T-helper 1 cell treated with Interleukin-12 subunit alpha and Interleukin-12 subunit beta and Interleukin-4 antibody, amounts not matched to agents 30 ng/mL and 1 ng/mL, for 36 hours (primary cell): Measurements from ENCODE around the gene CFAP161. TPM values are rescaled to one million over a fixed set of nuclear protein-coding genes. Genes with fewer than 3 reads are reported as not detected.
"Not testable (repeated sequence)": the region's sequence is repeated elsewhere in the genome, so short reads cannot be mapped to it uniquely, and the experiment has no call there.

Source experiments
- intact Hi-C: fragments of 100-400 bp; cut with micrococcal nuclease; formaldehyde crosslinking; loops from one replicate; pipeline ENCODE4 v1.15.1; 2024
- total RNA-seq: library from RNA; stranded (reverse); gene quantifications from 2 replicates; pipeline ENCODE4 v1.2.3, GENCODE V29; 2022

The CFAP161 gene
- total RNA-seq, 1 donor from 2014 or later: not detected

DNA sequence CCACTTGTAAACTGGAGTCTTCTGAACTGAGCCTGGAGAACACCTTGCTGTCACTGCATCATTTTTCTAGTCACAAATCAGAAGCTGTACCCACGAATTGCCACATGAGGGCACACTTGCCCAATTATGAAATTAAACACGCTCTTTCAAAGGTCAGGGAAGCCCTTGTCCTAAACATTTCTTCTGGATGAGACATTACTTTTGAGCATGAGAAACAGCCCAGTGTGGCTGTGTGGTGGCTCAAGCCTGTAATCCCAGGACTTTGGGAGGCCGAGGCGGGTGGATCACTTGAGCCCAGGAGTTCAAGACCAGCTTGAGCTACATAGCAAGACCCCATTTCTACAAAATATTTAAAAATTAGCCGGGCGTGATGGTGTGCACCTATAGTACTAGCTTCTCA lies 27.5 kb upstream of the CFAP161 start:
- intact Hi-C loops: loop anchor here (1.0 to 5.0 kb wide), 5 partner anchors 49 to 649 kb away; no protein-coding TSS in a partner anchor

DNA sequence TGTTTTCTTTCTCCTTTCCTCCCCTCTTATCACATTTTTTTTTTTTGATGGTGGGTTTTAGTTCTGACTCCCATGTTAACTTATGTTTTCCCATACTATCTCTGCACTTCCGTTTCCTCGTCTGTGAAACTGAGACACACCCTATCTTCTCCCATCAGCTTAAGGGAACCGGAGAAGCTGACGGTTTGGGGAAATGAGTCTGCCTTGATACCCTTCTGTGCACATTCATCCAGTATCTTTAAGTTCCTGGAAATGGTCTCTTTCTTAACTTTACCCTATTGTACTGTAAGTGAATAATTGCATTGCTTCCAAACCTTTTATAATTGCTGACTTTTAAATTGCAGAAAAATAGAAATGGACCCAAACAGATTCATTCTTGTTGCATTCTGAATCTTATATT lies 26.2 kb upstream of the CFAP161 start:
- intact Hi-C loops: loop anchor here (1.0 to 5.0 kb wide), 2 partner anchors 112 to 651 kb away; no protein-coding TSS in a partner anchor

DNA sequence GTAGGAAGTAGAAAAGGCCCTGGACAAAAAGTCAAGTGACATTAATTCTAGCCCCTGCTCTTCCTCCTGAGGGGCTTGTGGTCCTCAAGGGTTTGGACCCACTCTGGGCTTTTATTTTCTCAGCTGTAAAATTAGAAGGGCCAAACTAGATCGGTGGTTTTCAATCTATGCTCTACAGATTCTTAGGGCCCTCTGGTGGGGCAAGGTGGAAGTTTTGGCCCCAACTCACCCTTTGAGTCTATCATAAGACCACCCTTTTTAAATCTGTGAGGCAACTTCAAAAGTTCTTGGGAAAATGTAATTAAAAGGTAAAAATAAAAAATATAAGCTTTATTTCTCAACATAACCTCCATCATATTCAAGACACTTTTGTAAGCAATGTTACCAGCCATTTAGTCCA lies 25.6 kb upstream of the CFAP161 start:
- intact Hi-C loops: loop anchor here (1.0 to 5.0 kb wide), 2 partner anchors 112 to 651 kb away; no protein-coding TSS in a partner anchor

DNA sequence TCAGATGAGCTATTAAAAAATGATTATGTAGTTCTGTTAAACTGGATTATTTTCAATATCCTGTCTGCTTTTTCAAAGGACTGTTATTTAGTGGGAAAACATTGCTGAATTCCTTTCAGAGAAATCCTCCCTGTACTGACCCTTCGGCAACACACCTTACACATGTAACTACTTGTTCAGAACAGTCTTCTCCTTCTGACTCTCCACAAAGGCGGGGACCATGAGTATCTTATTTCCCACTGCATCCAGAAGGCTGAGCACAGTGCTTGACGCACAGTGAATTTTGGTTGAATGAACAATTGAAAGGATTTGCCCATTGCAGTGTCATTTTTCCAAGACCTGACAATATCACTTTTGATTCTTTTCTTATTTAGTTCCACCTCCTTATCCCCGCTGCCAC lies 23.1 kb upstream of the CFAP161 start:
- intact Hi-C loops: no loop called here

DNA sequence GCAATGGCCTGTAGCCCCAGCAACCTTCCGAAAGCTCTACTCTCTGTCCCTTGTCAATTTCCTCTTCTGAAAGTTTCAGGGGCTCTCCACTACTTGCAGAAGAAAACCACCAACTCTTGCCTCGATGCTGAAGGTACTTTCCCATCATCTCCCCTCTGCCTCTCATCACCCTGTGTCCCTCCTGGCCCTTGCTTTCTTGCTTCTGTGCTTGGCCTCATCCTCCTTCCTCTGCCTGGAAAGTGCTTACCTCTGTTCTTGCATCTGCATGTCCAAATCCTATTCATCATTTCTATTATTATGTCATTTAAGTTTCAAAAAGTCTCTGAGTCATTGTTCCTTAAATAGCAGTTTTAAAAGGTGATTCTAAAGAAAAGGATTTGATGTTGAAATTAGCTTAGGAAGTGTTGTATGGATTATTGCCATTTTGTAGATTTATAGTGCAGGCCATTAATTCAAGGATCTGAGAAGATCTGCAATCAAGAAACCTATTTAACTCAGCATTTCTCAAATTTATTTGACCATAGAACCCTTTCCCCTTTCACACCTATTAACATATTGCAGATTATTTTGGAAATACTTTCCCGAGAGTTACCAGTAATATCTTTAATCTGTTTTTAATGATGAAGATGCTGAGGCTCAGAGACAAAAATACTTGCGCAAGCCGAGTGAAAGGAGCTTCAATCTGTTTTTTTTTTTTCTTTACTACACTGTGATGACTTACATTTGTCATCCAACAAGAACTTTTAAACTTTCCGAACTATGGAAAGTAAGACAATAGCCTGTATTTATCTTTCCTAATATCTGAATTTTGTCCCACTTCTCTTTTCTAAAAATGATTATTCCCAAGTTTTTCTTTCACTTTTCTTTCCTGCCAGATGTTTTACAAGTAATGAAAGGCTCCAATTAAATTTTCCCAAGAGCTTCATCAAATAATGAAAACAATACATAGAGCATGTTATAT lies 22.3 kb upstream of the CFAP161 start:
- intact Hi-C loops: no loop called here

DNA sequence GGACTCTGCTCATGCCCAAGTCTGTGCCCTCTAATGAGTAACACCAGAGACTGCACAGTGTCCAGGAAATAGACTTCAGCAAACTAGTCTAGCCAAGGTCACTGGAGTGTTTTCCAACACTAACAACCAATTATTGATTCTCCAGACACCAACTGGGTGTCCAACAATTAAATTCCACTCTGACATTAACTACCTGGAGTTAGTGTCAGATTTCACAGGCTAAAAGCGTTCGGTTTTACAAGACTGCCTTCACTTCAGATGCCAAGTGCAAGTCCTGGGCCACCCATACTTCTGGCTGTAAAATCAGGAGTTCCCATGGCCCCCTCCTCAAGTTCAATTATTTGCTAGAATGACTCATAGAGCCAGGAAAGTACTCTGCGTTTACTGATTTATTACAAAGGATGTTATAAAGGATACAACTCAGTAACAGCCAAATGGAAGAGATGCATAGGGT lies 20.8 kb upstream of the CFAP161 start:
- intact Hi-C loops: no loop called here

DNA sequence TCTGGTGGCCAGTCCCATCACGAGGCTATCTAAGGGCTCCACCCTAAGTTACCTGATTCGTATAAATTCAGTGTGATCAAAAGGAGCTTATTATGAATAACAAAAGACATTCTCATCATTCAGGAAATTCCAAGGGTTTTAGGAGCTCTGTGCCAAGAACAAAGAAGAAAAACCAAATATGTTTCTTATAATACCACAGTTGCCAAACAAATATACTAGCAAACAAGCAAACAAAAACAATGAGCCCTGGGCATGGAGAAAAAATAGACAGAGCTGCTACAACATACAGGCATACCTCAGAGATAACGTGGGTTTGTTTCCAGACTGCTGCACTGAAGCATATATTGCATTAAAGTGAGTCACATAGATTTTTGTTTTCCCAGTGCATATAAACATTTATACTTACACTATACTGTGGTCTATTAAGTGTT lies 20.2 kb upstream of the CFAP161 start:
- intact Hi-C loops: no loop called here

DNA sequence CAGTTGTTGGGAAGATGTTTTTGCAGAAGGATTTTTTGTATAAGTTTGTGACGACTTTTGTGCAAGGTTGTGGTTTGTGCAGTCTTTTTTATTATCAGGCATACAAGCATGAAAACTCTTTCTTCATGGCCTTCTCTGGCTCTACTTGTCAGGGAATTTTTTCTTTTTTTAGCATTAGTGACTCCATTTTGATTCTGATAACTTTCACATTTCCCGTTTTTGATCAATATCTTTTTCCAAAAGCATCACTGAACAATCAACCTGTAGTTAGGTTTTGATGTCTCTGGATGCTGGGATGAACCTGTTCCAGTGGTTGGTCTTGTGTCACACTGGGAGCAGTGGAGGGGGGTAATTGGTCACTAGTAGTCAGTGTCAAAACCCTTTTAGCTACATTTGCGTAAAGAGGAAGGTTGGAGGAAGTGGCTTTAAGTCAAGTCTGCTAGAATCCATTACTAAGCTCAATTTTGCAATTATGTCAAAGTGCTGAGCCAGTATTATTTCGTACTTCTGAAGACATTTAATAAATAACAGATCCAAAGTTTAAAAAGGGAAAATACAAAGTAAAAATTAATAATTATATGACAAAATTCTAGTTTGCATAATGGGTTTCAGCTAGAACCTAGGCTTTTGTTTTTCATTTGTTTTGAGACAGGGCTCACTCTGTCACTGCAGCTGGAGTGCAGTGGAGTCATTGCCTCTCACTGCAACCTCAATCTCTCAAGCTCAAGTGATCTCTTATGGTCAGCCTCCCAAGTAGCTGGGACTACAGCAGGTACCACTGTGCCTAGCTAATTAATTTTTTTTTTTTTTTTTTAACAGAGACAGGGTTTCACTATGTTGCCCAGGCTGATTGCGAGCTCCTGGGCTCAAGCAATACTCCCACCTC lies 18.8 kb upstream of the CFAP161 start:
- intact Hi-C loops: no loop called here

DNA sequence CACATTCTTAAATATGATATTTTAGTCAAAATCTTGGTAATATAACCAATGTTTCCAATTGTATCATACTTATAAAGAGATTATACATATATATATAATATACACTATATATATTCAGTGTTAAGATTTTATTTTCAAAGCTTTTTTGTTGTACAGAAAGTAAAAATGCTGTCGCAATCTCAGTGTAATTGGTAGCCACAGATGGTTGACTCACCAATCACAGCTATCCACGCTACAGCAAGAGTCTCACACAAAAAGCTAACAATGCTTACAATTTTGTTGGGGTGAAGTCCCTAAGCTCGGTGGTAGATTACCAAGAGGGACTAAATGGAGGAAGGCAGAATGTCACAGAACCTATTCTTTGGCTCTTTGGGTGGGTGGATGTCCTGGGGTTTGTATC lies 16.9 kb upstream of the CFAP161 start:
- intact Hi-C loops: no loop called here

DNA sequence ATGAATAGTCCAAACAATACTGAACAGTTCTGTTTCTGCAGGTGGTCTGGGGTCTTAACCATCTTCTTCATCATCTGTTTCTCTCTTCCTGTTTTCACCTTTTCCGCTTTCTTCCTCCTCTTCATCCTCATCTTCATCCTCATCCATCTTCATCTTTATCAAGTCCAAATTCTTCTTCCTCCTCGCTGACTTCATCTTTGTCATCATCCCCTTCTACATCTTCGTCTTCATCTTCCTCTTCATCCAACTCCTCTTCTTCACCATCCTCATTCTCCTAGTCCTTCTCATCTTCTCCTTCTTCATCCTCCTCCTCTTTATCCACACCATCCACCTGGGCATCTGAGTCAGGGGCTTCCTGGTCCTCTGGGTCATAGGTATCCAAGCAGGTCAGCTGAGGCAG lies 16.5 kb upstream of the CFAP161 start:
- intact Hi-C loops: no loop called here

DNA sequence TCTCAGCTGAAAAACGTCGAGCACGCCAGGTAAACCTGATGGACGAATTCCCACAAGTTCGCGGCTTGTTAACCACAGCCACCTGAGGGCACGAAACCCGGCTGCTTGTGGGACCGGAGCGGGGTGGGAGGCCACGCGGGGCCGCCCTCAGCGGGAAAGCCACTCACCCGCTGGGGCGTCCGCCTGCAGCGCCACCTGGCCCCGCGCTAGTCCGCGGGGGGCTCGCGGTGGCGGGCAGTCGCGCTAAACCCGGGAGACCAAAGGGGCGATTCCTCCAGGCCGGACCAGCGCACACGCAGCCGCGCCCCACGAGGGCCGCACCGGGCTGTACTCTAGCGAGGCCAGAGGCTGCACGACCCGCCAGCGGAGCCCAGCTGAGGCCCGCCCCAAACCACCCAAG lies 15.7 kb upstream of the CFAP161 start:
- intact Hi-C loops: no loop called here

DNA sequence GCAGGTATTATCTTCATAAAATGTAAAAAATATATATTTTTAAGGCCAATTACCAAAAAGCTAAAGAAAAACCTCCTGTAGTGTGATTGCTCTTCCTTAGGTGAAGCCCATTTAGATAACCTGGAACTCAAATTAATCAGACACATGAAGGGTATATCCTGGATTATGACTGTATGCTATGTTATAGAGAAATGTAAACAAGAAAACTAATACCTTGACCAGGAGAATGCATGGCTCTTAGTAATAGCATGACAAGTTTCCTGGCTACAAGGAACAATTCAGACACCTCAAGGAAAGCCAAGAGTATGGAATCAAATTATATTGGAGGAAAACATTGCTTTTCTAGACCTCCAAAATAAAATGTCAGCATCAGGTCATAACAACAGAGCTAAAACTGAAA lies 14.0 kb upstream of the CFAP161 start:
- intact Hi-C loops: no loop called here

DNA sequence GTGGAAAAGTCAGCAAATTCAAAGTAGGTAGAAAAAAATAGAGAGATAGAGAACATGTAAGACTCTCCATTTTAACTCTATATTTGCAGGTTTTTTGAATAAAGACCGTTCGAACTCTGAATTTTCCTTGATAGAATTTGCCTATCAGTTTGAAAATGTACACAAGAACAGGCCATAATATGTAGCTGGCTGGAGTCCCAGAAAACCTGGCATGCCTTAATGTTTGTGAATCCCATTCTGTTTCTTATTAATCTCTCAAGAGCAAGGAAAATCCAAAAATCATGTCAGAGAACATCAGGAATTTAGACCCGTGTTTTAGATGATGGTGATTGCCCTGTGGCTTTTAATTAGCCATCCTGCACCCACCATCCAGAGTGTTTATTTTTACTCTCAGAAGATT lies 7.2 kb upstream of the CFAP161 start:
- intact Hi-C loops: no loop called here

DNA sequence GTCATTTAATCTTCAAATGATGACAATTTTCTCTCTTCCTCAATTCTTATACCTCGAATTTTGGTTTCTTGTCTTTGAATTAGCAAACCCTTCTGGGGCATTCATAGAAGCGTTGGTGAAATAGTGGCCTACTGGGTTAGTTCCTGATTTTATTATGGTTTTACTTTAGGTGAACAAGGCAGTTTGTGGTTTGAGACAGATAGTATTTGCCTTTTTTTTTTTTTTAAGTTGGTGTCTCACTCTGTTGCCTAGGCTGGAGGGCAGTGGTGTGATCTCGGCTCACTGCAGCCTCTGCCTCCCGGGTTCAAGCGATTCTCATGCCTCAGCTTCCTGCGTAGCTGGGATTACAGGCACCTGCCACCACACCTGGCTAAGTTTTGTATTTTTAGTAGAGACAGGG lies 7.4 kb downstream of the CFAP161 start:
- intact Hi-C loops: not testable (repeated sequence)

DNA sequence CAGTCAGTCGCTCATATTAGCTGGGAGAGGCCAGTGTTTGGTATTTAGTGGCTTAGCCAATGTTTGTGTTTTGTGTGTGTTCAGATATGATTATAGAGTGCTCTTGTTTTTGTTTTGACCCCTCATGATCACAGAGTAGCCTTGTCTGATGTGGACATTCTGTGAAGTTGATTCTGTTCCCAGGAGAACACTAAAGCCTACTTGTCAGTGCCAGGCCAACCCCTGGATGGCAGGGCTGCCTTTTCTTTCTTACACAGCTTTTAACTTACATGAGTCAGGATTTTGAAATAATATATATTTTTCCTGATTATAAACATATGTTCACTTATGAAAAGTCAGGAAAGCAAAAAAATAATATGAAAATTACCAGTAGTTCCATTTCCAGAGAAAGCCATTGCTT lies 11.9 kb downstream of the CFAP161 start:
- intact Hi-C loops: no loop called here

DNA sequence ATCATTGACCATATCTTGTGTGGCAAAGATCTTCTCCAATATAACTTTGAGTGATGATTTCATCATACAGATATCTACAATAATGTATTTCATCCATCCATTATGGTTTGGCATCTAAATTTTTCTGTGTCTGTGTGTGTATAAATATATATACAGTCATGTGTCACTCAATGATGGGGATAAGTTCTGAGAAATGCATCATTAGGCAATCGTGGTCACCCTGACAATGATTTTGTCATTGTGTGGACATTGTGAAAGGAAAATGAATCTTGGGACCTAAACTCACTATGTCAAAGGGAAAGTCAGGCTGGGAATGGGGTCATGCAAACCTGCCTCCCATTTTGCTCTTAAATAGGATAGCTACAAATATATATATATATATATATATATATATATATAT lies 12.4 kb downstream of the CFAP161 start:
- intact Hi-C loops: no loop called here

DNA sequence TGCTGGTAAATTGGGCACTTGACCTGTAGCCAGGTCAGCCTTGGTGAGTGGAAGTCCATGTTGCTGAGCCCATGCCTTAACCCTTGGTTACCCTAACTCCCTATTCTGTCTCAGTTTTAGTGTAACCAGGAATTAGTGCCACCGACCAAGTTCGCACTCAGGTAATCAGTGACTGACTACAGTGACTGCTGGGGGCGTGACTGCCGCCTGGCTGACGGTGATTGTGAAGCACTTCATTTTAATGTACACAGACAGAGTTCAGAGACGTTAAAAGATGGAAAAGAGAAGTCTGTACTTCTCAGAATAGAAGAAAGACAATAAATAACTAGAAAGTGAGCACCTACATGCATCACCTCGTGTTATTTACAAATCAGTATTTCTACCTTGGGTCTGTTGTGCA lies 17.3 kb downstream of the CFAP161 start:
- intact Hi-C loops: no loop called here

DNA sequence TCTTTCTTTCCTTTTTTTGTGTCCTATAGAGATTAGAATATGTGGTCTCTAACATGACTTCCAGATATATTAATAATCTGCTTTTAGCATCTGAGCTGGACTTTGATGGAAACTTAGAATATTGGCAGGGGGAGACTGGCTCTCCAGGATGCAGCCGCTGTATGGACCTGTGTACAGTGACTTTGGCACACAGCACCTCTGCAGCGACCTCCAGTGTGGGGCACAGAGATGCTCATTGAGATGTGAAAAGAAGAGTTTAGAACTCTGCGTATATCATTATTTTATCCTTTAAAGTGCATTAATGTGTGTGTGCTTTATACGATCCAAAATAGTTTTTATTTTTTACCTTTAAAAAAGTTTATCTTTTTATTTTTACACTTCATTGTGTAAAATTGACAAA lies 18.3 kb downstream of the CFAP161 start:
- intact Hi-C loops: no loop called here

DNA sequence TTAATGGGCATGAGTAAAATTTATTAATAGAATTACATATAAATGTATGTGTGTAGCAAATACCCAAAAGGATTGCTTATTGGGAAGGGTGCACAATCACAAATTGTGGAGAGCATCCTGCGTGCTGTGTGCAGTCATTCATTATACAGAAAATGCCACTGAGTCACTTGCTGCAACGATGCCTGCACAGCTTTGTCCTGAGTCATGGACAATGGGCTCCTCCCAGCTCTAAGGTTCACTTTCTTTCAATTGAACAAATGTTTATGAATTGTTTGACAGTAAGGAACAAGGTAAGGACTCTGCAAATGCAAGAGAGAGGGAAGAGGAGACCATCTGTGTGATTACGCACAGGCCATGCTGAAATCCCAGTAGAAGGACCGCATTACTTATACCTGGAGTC lies 18.7 kb downstream of the CFAP161 start:
- intact Hi-C loops: no loop called here

DNA sequence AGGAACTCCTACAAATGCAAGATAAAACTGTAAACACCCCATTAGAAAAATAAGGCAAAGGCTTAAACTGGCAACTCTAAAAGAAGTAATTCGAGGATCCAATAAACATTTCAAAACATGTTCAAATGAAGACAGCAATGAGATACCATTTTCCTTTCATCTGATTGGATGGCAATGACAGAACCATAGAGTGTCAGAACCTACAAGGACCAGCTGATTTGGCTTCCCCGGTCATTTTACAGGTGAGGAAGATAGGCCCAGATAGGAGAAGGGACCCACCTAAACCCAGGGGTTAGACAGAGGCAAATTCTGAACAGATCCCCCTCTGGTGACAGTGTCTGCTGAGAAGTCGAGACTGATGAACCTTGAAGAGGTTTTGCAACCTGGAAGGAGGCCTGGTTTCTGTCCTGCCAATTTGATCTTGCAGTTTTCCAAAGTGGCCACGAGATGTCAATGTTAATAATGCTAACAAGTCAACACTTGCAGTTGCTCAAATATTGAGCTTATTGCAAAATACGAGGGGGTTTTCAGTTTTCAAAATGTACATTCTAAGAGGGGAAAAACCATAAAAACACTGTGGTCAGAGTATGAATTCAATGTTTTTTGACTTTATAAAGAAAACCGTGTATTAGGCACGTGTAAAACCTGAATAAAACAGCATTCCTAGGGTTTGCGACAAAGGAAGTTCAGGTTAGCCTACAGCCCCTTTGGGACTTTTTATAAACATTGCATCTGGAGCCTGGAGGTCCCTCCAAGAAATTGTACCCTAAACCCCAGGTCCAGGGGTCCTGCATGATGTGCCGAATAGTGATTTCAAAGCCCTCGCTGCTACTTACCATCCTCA lies 21.5 kb downstream of the CFAP161 start:
- intact Hi-C loops: loop anchor here (1.0 to 5.0 kb wide), 4 partner anchors 49 to 698 kb away; no protein-coding TSS in a partner anchor

DNA sequence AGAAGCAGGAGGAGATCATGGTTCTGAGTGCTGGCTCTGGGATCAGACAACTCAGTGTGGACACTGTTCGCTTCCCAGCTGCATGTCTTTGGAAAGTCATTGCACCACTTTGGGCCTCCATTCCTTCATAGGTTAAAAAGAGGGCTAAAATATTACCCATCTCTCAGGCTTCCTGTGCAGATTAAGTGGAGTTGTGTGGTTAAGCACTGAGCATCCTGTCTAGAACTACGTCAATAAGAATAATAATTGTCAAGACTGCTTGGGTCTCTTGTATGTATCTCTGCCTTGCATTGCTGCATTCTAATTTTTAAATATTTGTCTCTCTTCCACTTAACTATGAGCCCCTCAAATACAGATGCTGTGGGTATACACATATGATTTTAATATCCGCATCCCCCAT lies 22.3 kb downstream of the CFAP161 start:
- intact Hi-C loops: loop anchor here (5.0 kb wide), 1 partner anchor 699 kb away; no protein-coding TSS in a partner anchor
